ENCODE results near the gene VGLL4.

DNA sequence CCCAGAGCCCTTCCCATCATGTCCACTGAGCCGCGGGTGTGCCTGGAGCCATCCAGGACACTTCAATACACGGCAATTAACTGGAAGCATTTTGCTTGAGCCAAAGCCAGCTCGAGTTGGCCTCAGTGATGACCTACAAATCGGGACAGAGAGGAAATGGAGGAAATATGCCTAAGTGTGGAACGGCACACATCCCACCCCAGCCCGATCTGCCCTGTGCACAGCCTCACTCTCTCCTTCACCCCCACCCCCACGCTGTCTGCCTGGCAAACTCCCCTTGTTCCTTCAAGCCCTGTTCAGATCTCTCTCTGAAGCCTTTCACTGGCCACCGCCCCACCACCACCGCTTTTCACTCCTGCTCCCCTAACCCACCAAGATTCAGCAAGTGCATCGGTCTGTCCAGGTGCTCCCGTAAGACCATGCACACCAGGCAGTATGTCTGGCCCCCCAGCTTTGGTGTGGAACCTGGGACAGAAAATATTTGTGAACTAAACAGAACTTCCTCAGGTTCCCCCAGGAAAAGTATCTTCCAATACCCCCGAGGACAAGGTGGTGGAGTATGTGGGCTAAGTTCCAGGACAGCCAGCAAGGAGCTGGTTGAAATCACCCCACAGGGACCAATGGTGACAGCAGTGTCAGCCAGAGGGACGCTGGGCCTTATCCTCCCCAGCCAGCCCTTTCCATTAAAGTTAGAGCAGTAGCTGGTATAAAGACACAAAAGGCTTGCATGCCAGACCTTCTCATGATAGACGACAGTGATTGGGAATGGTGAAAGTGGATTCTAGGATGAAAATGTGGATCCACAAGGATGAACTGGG, 83.7 kb downstream of the VGLL4 start:
- TF ChIP-seq, protein P1, sequence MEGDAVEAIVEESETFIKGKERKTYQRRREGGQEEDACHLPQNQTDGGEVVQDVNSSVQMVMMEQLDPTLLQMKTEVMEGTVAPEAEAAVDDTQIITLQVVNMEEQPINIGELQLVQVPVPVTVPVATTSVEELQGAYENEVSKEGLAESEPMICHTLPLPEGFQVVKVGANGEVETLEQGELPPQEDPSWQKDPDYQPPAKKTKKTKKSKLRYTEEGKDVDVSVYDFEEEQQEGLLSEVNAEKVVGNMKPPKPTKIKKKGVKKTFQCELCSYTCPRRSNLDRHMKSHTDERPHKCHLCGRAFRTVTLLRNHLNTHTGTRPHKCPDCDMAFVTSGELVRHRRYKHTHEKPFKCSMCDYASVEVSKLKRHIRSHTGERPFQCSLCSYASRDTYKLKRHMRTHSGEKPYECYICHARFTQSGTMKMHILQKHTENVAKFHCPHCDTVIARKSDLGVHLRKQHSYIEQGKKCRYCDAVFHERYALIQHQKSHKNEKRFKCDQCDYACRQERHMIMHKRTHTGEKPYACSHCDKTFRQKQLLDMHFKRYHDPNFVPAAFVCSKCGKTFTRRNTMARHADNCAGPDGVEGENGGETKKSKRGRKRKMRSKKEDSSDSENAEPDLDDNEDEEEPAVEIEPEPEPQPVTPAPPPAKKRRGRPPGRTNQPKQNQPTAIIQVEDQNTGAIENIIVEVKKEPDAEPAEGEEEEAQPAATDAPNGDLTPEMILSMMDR (conservative IDR thresholded peaks at IDR 0.05; ENCODE audit: low read length): no peak
- no peak for TF ChIP-seq EZH2phosphoT487 (IDR thresholded peaks at IDR 0.05; ENCODE audit: borderline replicate concordance, low read depth, low read length)

All from OCI-LY7 (cell line).